ENCODE results near the gene MAGI1.

MAGI1 gene

DNA sequence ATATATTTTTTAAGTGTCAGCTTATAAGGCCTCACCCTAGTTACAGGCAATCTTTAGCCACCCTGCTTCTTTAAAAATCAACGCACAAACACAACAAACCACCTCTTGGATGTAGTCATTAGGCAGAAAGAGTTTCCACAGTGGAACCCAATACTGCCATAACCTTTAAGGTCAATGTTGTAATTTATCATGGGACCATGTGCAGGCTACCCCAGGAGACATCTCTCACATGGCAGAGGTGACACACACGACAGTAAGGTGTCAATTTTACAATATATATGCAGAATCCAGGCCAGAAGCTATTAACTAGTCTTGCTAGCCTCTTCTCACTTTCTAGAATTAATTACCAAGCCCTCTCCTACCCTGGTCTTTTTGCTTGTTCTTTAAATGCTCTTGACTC lies 336.5 kb downstream of the MAGI1 start:
- TF ChIP-seq, protein P1, sequence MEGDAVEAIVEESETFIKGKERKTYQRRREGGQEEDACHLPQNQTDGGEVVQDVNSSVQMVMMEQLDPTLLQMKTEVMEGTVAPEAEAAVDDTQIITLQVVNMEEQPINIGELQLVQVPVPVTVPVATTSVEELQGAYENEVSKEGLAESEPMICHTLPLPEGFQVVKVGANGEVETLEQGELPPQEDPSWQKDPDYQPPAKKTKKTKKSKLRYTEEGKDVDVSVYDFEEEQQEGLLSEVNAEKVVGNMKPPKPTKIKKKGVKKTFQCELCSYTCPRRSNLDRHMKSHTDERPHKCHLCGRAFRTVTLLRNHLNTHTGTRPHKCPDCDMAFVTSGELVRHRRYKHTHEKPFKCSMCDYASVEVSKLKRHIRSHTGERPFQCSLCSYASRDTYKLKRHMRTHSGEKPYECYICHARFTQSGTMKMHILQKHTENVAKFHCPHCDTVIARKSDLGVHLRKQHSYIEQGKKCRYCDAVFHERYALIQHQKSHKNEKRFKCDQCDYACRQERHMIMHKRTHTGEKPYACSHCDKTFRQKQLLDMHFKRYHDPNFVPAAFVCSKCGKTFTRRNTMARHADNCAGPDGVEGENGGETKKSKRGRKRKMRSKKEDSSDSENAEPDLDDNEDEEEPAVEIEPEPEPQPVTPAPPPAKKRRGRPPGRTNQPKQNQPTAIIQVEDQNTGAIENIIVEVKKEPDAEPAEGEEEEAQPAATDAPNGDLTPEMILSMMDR (IDR thresholded peaks at IDR 0.05; ENCODE audit: control extremely low read depth, extremely low read depth, low read depth, missing control alignments), result no peak
- POLR2A ChIA-PET, result no interaction called here
- CTCF ChIA-PET, result no interaction called here
- DNase-seq (ENCODE audit: extremely low spot score), result no peak

DNA sequence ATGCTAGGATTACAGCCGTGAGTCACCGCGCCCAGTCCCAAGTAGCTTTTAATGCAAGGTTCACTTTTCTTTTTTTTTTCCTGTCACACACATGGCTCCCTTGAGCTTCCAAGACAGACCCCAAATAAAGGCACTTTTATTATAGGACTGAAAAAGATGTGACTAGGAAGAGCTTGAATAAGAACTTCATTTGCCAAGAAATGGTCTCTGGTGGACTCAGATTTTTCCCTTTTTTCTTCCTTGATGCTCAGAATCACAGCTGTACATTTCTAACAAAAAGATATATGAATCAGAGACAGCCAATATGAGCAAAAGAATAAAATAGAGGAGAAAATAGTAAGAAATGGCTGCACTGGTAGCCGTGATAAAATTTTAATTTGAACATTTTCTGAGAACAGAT lies 337.2 kb downstream of the MAGI1 start:
- TF ChIP-seq, protein P1 (IDR thresholded peaks at IDR 0.05; ENCODE audit: control extremely low read depth, extremely low read depth, low read depth, missing control alignments), result no peak
- ChIA-PET CTCF (interaction anchor here (1.0 to 1.5 kb wide), 3 partner anchors 8 to 30 kb away, joined by 3 to 5 read pairs (median 3); no protein-coding TSS in a partner anchor), POLR2A (no interaction called here)
- no peak for DNase-seq (ENCODE audit: extremely low spot score)

DNA sequence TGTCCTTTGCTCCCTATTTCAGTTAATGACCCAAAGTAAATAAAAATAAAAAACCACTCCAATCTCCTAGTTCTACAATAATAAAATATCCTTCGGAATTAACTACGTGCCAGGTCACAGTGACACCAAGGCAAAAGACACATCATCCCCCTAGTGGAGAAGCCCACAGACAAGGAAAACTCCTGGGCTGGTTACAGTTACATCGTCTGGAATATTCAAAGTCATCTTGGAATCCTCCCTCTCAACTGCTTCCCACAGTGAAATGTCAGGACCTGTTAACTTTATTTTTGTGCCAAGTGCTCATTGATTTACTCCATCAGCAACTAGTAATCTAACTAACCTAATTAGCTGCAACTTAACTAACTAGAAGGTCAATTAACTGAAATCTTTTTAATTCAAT lies 349.3 kb downstream of the MAGI1 start:
- POLR2A ChIA-PET, result no interaction called here
- no peak for DNase-seq (ENCODE audit: extremely low spot score)
- CTCF ChIA-PET, result interaction anchor here (1.2 to 1.8 kb wide), 2 partner anchors 14 to 16 kb away, joined by 3 to 4 read pairs; no protein-coding TSS in a partner anchor

GRCh38 chr3:65687741-65688140 lies 351.0 kb downstream of the MAGI1 start:
- TF ChIP-seq, protein P1 (IDR thresholded peaks at IDR 0.05; ENCODE audit: control extremely low read depth, extremely low read depth, low read depth, missing control alignments), result no peak
- CTCF ChIA-PET, result no interaction called here
- POLR2A ChIA-PET, result no interaction called here
- DNase-seq (ENCODE audit: extremely low spot score), result no peak

More for the DNA sequence above, 349.3 kb downstream of the MAGI1 start:
- TF ChIP-seq, protein P1 (IDR thresholded peaks at IDR 0.05; ENCODE audit: control extremely low read depth, extremely low read depth, low read depth, missing control alignments), result no peak

DNA sequence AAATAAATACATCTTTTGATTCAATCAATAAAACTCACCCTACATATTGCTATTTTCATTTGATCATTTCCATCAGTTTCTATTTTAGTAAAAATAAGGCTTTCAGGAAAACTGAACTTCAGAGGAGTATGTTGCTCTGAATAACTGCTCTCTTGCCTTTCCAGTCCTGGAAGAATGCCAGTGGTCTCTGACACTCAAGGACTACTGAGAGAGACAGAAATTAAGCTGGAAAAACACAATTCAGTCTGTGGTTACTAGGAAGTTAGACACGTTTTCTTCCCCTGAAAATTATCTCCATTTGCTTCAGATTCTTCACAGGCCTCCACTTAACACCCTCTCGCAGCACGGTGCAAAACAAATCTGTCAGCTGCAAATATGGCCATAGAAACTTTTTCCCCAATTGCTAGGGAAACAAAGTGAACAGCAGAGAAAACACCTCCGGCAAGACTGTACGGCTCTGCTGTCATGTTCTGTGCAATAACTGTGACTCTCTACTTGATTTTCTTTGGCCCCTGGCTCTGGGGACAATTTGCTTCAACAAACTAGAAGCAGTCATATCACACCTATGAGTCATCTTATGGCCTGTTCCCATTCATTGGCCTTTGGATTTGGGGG lies 353.0 kb downstream of the MAGI1 start:
- TF ChIP-seq, protein P1 (IDR thresholded peaks at IDR 0.05; ENCODE audit: control extremely low read depth, extremely low read depth, low read depth, missing control alignments), result no peak
- DNase-seq (ENCODE audit: extremely low spot score), result no peak
- ChIA-PET CTCF (interaction anchor here (1.3 kb wide), 1 partner anchor 13 kb away, joined by 4 read pairs; no protein-coding TSS in a partner anchor), POLR2A (no interaction called here)

DNA sequence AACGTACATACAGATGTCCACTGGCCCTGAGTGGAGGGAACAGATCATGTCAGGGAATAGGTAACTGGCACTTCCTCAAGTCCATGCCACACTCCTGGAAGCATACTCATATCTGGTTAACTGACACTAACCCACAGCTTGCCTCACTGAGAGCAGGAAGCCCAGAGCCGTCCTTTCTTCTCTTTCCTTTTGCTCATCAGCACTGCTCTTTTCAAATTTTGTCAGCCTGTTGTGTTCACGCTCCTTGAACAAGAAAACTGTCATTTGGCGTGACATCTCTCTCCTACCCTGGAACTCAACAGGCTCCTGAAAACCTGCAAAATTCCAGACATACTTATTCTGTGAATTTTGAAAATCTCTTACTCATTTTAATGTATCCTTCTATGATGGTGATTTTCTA lies 360.2 kb downstream of the MAGI1 start:
- ChIA-PET CTCF (no interaction called here), POLR2A (no interaction called here)
- DNase-seq (ENCODE audit: extremely low spot score), result no peak
- TF ChIP-seq, protein P1 (IDR thresholded peaks at IDR 0.05; ENCODE audit: control extremely low read depth, extremely low read depth, low read depth, missing control alignments), result no peak

Data from GM10248 (cell line).